Tibial nerve (tissue), 4 donors: ENCODE measurements around the gene BLOC1S1.

Experiments used
- EP300 ChIP-seq, 2 donors: sonication (generic); formaldehyde crosslinking; IDR thresholded peaks; one replicate each; pipeline ENCODE4 v1.6.1; 2017; ENCODE audit warnings: antibody characterized with exemption in 2 of 2, mild to moderate bottlenecking in 1 of 2
- POLR2A ChIP-seq, 2 donors: fragments of 450-650 bp; IDR thresholded peaks; one replicate each; pipeline ENCODE4 v1.6.1; 2017; ENCODE audit warnings: antibody characterized with exemption in 2 of 2, mild to moderate bottlenecking in 2 of 2, moderate library complexity in 2 of 2
- TF ChIP-seq, protein P1 (sequence below), 5 experiments: fragments of 200-600 bp in 3 of 5; fragments of 450-650 bp in 2 of 5; sonication (generic) in 3 of 5; IDR thresholded peaks; one replicate each; pipeline ENCODE4 v1.5.1; 2016 to 2019; ENCODE audit warnings: antibody characterized with exemption in 5 of 5, mild to moderate bottlenecking in 3 of 5, moderate library complexity in 2 of 5

- TF ChIP-seq, protein P1, sequence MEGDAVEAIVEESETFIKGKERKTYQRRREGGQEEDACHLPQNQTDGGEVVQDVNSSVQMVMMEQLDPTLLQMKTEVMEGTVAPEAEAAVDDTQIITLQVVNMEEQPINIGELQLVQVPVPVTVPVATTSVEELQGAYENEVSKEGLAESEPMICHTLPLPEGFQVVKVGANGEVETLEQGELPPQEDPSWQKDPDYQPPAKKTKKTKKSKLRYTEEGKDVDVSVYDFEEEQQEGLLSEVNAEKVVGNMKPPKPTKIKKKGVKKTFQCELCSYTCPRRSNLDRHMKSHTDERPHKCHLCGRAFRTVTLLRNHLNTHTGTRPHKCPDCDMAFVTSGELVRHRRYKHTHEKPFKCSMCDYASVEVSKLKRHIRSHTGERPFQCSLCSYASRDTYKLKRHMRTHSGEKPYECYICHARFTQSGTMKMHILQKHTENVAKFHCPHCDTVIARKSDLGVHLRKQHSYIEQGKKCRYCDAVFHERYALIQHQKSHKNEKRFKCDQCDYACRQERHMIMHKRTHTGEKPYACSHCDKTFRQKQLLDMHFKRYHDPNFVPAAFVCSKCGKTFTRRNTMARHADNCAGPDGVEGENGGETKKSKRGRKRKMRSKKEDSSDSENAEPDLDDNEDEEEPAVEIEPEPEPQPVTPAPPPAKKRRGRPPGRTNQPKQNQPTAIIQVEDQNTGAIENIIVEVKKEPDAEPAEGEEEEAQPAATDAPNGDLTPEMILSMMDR (IDR thresholded peaks at IDR 0.05): no peak
- TF ChIP-seq EP300 (IDR thresholded peaks at IDR 0.05) (no peak), POLR2A (IDR thresholded peaks at IDR 0.05) (no peak)
Measured at GRCh38 chr12:55718624-55719275, 2.9 kb downstream of the BLOC1S1 start.
